Duodenal mucosa (tissue), 2 donors: Measurements from ENCODE around the gene AGO3.
A peak's percentile ranks its signal among the peaks of the same experiment; 100 is the strongest.

Experiments
- H3K27ac ChIP-seq: one replicate; pipeline ENCODE4 v1.7.0; 2013; ENCODE audit warnings: low read depth, low read length
- H3K27me3 ChIP-seq, 2 donors: one replicate each; pipeline ENCODE4 v1.7.0; 2013; ENCODE audit warnings: low read length in 2 of 2, control low read depth in 1 of 2; ENCODE audit not compliant: insufficient read depth in 2 of 2, control insufficient read depth in 1 of 2
- H3K36me3 ChIP-seq, 2 donors: one replicate each; pipeline ENCODE4 v1.7.0; 2013; ENCODE audit warnings: low read length in 2 of 2, control low read depth in 1 of 2; ENCODE audit not compliant: insufficient read depth in 2 of 2, control insufficient read depth in 1 of 2
- H3K4me1 ChIP-seq, 2 donors: one replicate each; pipeline ENCODE4 v1.7.0; 2013; ENCODE audit warnings: low read length in 2 of 2, control low read depth in 1 of 2; ENCODE audit not compliant: insufficient read depth in 2 of 2, control insufficient read depth in 1 of 2
- H3K4me3 ChIP-seq, 2 donors: one replicate each; pipeline ENCODE4 v1.7.0; 2013; ENCODE audit warnings: low read length in 2 of 2, low read depth in 1 of 2
- H3K9ac ChIP-seq, 2 donors: one replicate each; pipeline ENCODE4 v1.7.0; 2013; ENCODE audit warnings: low read length in 2 of 2, low read depth in 1 of 2
- H3K9me3 ChIP-seq, 2 donors: one replicate each; pipeline ENCODE4 v1.7.0; 2013; ENCODE audit warnings: low read length in 2 of 2, control low read depth in 1 of 2; ENCODE audit not compliant: control insufficient read depth in 1 of 2

Gene AGO3

DNA sequence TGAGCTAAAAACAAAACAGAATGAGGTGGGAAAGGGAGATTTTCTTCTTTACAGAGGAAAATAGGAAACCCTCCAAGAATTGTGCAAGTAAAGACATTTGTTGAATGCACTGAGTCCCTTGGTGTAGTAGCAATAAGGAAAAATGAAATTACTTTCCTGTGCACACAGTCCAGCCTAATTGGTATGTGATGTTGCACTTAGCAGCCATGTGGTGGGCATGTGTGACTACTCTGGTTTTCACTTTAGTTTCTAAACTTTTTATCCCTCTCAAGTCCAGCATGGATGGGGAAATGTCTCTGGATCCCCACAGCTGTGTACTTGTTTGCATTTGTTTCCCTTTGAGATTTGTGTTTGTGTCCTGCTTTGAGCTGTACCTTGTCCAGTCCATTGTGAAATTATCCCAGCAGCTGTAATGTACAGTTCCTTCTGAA is 7.1 kb upstream of the AGO3 start:
- H3K4me1 ChIP-seq: no peaks in the 10 kb centered on the region
- no peak overlapping the region for H3K4me3 ChIP-seq
- H3K27ac ChIP-seq: no peak overlapping the region
- no peaks in the 10 kb centered on the region for H3K9me3 ChIP-seq
- no peak overlapping the region for H3K9ac ChIP-seq
- no peaks in the 10 kb centered on the region for H3K27me3 ChIP-seq
- peaks cover 18 to 33% of the 10 kb centered on the region in 2 donors for H3K36me3 ChIP-seq

DNA sequence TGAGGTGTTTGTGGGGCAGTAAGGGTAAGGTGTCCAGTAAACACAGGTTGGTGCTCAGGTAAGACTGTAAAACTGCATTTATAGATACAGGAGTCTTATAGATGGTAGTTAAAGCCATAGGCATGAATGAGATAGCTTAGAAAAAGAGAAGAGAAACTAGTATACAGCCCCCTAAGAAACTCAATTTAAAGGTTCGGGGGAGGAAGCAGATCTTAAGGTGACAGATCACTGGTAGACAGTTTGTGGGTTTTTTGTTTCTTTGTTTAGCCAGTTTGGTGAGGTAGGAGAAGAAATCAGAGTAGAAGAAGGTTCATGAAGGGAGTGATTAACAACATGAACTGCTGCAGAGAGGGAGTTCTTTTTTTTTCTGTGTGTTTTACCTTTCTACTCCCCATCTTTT is 6.1 kb upstream of the AGO3 start:
- Histone ChIP-seq H3K4me3 (no peak overlapping the region), H3K4me1 (peaks cover under 1 to 3% of the 10 kb centered on the region in 2 donors), H3K9me3 (no peaks in the 10 kb centered on the region), H3K9ac (no peak overlapping the region), H3K27ac (no peak overlapping the region), H3K36me3 (peaks cover 9 to 23% of the 10 kb centered on the region in 2 donors), H3K27me3 (no peaks in the 10 kb centered on the region)

DNA sequence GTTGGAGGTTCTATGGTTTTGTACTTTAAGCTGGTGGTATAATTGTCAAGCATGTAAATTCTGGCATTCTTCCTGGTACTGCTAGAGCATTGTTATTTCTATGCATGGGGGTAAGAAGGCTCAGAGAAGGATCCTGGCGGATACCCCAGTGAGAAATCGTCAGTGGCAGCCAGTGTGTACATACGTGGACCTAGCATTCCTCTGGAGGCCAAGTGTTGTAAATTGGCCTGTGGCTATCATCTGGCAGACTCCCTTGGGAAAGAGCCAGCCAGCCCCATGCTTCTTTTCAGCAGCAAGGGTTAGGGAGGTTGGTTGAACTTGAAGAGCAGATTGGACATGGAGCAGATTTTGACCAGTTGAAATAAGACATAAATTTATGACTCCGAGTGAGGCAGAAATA is 5.2 kb upstream of the AGO3 start:
- H3K4me3 ChIP-seq: no peak overlapping the region
- H3K9ac ChIP-seq: no peak overlapping the region
- no peak overlapping the region for H3K27ac ChIP-seq
- H3K27me3 ChIP-seq: no peaks in the 10 kb centered on the region
- H3K36me3 ChIP-seq: peaks cover 4 to 14% of the 10 kb centered on the region in 2 donors
- no peaks in the 10 kb centered on the region for H3K9me3 ChIP-seq
- peaks cover 4 to 7% of the 10 kb centered on the region in 2 donors for H3K4me1 ChIP-seq

DNA sequence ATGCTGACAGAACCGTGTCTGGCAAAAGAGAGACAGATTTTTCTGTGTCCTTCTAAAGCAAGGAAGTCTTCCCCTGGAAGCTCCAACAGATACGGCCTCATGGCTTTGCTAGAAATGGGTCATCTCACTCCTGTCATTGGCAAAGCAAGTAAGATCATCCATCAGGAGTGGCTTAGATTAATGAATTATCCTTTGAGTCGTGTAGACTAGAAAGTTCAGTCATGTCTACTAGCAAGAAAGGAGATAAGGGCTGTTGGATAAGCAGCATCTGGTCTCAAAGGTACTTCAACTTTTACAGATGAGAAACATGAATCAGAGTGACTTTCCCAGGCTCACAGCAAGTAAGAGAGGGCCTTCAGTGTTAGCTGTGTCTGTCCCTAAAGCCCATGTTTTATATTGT is 3.4 kb upstream of the AGO3 start:
- no peak overlapping the region for H3K27ac ChIP-seq
- no peak overlapping the region for H3K4me3 ChIP-seq
- H3K9me3 ChIP-seq: no peaks in the 10 kb centered on the region
- peaks cover 12 to 15% of the 10 kb centered on the region in 2 donors for H3K4me1 ChIP-seq
- H3K27me3 ChIP-seq: no peaks in the 10 kb centered on the region
- H3K9ac ChIP-seq: no peak overlapping the region
- peaks cover 0 to 3% of the 10 kb centered on the region in 2 donors for H3K36me3 ChIP-seq

DNA sequence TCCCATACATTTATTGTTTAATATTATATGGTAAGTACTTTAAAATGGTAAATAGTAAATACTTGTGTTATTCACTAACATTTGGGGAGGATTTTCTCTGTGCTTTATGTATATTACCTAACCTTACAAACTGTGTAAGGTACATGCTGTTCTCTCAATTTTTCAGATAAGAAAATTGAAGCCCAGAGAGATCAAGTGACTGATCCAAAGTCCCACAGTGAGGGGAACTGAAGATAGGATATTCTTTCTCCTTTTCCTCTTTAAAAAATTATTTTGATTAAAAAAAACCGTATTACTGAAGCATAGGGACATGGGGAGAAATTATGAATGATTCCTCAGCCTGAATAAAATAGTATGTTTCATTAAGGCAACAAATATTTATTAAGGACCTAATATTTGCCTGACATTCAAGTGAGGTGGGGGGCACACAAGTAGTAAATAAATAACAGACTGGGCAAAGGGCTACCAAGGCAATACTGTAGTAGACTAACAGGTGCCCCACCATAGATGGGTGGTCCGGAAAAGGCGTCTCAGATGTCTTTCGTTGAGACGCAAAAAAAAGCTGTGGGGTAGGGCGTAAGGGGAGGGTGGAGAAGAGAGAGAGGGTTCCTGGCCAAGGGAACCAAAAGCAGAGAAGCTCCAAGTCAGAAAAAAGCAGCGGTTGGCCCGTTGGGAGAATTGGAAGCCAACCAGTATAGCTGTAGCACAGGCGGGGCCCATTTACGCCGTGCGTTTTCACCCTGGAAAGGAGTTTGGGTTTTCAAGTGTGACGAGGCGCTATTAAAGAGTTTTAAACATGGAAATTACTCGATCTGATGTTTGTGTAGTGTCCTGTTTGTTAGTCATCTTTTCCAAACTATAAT is 944 bp upstream of the AGO3 start:
- Histone ChIP-seq H3K27me3 (no peaks in the 10 kb centered on the region), H3K27ac (peak overlapping the region; percentile 98), H3K4me3 (peak overlapping the region; percentile 80 to 91), H3K9me3 (no peaks in the 10 kb centered on the region), H3K4me1 (peaks cover 14 to 16% of the 10 kb centered on the region in 2 donors), H3K36me3 (no peaks in the 10 kb centered on the region), H3K9ac (peak overlapping the region; percentile 81 to 84)

DNA sequence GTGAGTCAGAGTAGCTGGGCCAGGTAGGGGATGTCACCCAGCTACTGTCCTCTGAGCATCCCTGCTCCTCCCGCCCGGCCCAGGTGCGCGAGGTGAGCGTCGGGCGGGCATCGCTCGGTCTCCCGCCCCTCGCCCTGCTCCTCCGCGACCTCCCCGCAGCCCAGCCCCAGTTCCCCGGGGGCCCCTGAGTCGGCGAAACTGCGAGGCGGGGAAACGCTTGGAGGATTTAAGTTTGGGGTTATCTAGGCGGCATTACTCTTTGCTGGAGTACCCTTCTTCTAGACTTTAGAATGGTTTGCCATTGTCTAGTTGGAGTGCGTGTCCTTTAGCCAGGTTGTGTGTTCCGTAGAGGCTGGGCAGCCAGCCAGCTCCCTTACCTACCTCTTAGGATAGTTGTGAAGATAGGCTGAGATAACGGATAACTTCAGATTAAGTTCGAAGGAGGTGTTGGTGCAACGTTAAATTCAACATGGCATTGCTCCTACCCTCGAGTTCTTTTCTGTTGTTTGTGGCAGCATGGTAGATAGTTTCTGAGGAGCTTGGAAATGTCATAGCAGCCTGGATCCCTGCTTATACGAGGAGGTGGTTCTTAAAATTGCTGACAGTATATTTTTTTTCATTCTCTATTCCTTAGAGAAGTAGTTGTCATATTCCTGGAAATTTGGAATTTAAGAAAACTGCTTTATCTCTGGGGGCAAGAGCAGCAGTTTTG is 697 bp downstream of the AGO3 start:
- Histone ChIP-seq H3K36me3 (no peaks in the 10 kb centered on the region), H3K9ac (peak overlapping the region; percentile 81 to 84), H3K27ac (peak overlapping the region; percentile 98), H3K27me3 (no peaks in the 10 kb centered on the region), H3K4me3 (peak overlapping the region; percentile 80 to 91), H3K4me1 (peaks cover 14 to 20% of the 10 kb centered on the region in 2 donors), H3K9me3 (no peaks in the 10 kb centered on the region)

DNA sequence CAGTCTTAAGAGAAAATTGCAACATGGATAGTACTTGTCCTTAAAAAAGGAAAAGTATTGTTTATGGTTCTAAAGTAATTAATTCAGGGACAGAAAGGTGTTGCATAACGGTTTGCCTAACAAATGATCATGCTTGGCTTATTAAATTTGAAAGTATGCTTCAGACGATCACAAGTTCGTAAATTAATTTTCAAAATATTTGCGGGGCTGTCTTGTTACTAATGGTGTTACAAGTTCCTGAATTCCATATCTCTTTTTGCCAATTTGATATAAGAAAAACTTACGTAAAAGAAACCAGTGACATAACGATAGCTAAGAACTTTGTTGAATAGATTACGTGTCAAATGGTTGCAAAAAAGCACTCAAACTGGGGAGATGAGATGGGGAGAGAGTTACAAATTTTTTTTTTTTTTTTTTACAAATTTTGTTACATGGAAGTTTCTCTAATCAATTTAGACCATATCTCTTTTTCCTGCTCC is 1.3 kb downstream of the AGO3 start:
- Histone ChIP-seq H3K4me3 (peak overlapping the region; percentile 80 to 91), H3K27me3 (no peaks in the 10 kb centered on the region), H3K4me1 (peaks cover 14 to 20% of the 10 kb centered on the region in 2 donors), H3K9ac (peak overlapping the region; percentile 81 to 84), H3K36me3 (no peaks in the 10 kb centered on the region), H3K27ac (no peak overlapping the region), H3K9me3 (no peaks in the 10 kb centered on the region)

DNA sequence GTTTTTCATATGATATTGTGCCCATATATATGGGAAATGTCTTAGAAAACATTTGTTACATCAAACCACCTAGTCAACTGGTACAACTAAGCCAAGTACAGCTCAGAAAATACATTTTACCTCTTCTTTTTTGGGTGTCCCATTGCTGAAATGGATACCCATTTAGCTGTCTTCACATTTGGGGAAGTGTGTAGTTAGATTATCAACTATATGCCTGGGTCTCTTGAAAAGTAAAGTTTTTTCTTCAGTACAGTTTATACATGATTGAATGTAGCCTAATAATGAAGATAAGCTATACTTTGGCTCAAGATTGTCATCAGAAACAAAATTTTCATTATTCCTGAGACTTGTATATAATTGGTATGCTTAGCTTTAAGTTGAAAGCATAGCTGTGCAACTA is 2.0 kb downstream of the AGO3 start:
- Histone ChIP-seq H3K27ac (no peak overlapping the region), H3K9ac (no peak overlapping the region), H3K36me3 (no peaks in the 10 kb centered on the region), H3K4me1 (peaks cover 14 to 20% of the 10 kb centered on the region in 2 donors), H3K4me3 (no peak overlapping the region), H3K27me3 (no peaks in the 10 kb centered on the region), H3K9me3 (no peaks in the 10 kb centered on the region)

DNA sequence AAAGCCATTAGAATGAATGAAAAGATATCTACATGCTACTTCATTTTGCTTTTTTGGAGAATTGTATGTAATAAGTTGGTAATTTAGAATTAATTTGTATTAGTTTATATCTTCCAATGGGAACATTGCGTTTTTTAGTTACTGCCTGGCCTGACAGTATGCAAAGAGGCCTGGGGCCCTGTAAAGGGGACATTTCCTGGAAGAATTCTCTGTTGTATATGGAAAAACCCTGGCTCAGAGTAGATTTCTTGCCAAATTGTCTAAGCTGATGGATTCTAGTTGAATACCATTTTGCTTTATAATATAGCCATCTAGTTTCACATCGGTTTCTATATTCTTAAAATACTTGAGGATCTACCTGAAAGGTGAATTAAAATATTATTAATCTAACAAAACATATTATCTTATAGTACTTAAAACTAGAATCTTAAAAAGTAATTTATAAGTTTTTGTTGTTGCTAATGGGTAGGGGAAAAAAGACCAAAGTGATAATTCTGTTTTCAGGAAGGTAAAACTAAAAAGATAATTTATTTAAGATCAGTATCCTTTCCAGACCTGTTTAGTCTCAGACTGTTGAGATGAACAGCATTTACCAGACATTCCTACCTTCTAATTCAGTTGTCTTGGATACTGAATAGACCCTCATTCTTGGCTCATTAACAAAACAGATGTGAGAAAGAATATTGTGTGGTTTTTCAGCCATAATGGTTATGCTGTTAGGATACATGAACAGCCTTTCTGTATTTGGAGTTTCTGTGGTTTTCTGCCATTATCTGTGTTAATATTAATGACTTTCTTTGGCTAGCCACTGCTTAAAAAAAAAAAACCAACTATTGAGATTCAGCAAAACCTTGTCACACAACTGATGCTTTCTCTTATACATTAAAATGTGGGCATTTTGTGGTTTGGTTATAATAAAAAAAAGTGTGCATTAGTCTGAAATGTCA is 4.8 kb downstream of the AGO3 start:
- Histone ChIP-seq H3K36me3 (no peaks in the 10 kb centered on the region), H3K27me3 (no peaks in the 10 kb centered on the region), H3K9ac (no peak overlapping the region), H3K4me1 (peaks cover 10 to 13% of the 10 kb centered on the region in 2 donors), H3K4me3 (no peak overlapping the region), H3K9me3 (no peaks in the 10 kb centered on the region), H3K27ac (no peak overlapping the region)
